ENCODE data around the gene MUC6. TPM values are rescaled to one million over a fixed set of nuclear protein-coding genes. Genes with fewer than 3 reads are reported as not detected.

Gene MUC6
- total and polyA plus RNA-seq, 10 of the 15 experiments (the other 5 are each of a cell fraction or from before 2014, with no cell fraction given) = 0.03 TPM; not detected in 8

DNA sequence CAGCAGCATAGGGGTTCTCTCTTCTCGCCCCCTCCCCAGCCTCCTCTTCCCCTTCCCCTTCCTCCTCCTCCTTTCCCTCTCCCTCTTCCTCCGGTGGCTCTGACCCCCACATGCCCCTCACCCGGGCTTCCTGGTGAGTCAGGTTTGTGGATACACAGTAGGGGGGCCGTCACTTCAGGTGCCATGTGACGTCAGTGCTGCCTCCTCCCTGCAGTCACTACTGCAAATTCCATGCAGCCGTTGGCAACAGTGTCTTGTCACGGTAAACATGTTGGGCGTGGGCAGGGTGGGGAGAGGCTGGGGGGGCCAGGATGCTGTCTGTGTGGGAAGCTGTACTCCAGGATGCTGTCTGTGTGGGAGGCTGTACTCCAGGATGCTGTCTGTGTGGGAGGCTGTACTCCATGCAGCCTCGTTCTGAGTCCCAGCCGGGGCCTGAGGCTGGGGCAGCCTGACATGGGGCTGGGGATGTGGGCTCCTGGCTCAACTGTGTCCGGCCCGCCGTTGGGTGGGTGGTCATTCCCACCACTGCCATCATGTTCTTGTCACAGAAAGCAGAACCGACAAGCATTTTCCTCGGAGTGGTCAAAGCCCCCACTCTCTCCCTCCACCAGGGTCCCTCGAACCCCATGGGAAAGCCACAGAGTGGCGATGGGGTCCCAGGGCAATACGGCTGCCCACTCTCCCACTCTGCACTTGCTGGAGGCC is 35.8 kb upstream of the MUC6 start:
- no peaks in the 10 kb centered on the region for H3K9me3 ChIP-seq (replicated peaks; ENCODE audit: control insufficient read depth, insufficient read depth, low read length)
- H3K4me1 ChIP-seq (ENCODE audit: control insufficient read depth, insufficient read depth, low read length) = no peaks in the 10 kb centered on the region
- ChIA-PET RAD21 (ENCODE audit: unreplicated experiment) (no interaction called here), CTCF (no interaction called here), POLR2A (no interaction called here), SMC1A (ENCODE audit: uncharacterized antibody, unreplicated experiment) (no interaction called here)
- H3K27ac ChIP-seq (ENCODE audit: control insufficient read depth, insufficient read depth) = no peak overlapping the region
- H3K4me2 ChIP-seq (ENCODE audit: control insufficient read depth, insufficient read depth) = no peak overlapping the region
- 33% methylated on average over 15 of the region's 18 CpGs for WGBS (ENCODE audit: insufficient coverage, insufficient replicate concordance, low lambda C conversion rate, missing lambda C conversion rate)
- DNase-seq (ENCODE audit: low read depth, low spot score) (no peak), FAIRE-seq (no peak), ATAC-seq (no peak)
- in situ Hi-C loops (cut with MboI) (no loop called here), intact Hi-C loops (cut with micrococcal nuclease; ENCODE audit: unreplicated experiment) (no loop called here)
- no peaks in the 10 kb centered on the region for H3K27me3 ChIP-seq (replicated peaks in 1 of 2; ENCODE audit: control insufficient read depth in 2 of 2, insufficient read depth in 2 of 2, low read length in 1 of 2)
- BruUV-seq (replicated peaks) = no TSS peak
- TF ChIP-seq ZNF217 (IDR thresholded peaks at IDR 0.05) (no peak), PAX5 (IDR thresholded peaks at IDR 0.05; ENCODE audit: borderline replicate concordance, low read depth, low read length) (no peak), SMAD1 (IDR thresholded peaks at IDR 0.05; ENCODE audit: low read depth, partially characterized antibody) (no peak)
- TF ChIP-seq, protein P1, sequence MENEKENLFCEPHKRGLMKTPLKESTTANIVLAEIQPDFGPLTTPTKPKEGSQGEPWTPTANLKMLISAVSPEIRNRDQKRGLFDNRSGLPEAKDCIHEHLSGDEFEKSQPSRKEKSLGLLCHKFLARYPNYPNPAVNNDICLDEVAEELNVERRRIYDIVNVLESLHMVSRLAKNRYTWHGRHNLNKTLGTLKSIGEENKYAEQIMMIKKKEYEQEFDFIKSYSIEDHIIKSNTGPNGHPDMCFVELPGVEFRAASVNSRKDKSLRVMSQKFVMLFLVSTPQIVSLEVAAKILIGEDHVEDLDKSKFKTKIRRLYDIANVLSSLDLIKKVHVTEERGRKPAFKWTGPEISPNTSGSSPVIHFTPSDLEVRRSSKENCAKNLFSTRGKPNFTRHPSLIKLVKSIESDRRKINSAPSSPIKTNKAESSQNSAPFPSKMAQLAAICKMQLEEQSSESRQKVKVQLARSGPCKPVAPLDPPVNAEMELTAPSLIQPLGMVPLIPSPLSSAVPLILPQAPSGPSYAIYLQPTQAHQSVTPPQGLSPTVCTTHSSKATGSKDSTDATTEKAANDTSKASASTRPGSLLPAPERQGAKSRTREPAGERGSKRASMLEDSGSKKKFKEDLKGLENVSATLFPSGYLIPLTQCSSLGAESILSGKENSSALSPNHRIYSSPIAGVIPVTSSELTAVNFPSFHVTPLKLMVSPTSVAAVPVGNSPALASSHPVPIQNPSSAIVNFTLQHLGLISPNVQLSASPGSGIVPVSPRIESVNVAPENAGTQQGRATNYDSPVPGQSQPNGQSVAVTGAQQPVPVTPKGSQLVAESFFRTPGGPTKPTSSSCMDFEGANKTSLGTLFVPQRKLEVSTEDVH (IDR thresholded peaks at IDR 0.05; ENCODE audit: low read depth, partially characterized antibody) = no peak
- H3K9ac ChIP-seq (ENCODE audit: control insufficient read depth, insufficient read depth, low read length) = no peak overlapping the region
- H2AFZ ChIP-seq (ENCODE audit: control insufficient read depth, low read depth, low read length) = no peak overlapping the region
- H3K4me3 ChIP-seq = no peak overlapping the region
- H3K79me2 ChIP-seq (ENCODE audit: control insufficient read depth, insufficient read depth, low read length) = no peaks in the 10 kb centered on the region
- H4K20me1 ChIP-seq (ENCODE audit: control insufficient read depth, insufficient read depth) = no peaks in the 10 kb centered on the region
- H3K36me3 ChIP-seq (ENCODE audit: control insufficient read depth in 2 of 2, insufficient read depth in 2 of 2, low read length in 1 of 2) = no peaks in the 10 kb centered on the region
